22Rv1 (cell line): ENCODE measurements around the gene GRIN2B.

Experiments used
- H3K27ac ChIP-seq: fragments of 450-650 bp; 2 replicates; pipeline ENCODE4 v1.5.1; 2017
- ZFX ChIP-seq: fragments of 450-650 bp; IDR thresholded peaks from 2 replicates; pipeline ENCODE4 v1.6.1; 2017; ENCODE audit warnings: antibody characterized with exemption, borderline replicate concordance
- TF ChIP-seq, protein P1 (sequence below): fragments of 450-650 bp; IDR thresholded peaks from 2 replicates; pipeline ENCODE4 v1.5.1; 2017; ENCODE audit warnings: mild to moderate bottlenecking

The GRIN2B gene

DNA sequence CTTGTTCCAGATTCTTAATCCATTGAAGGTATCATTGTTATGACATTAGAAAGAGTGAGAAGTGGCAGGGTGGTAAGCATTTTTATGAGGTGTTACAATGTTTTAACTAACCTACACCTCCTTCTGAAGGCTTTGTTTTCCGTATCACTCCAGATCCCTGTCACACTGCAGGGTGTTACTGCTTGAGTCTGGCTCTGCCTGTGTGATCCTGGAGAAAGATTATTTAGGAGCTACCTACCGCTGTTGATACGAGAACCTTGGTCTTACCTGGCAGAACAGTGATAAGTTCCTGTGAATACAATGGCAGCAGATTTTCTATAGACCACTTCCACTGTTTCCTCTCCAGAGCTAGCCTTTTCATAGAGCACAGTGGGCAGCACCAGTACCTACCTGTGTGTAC is 36.2 kb downstream of the GRIN2B start:
- TF ChIP-seq ZFX, result no peak
- TF ChIP-seq, protein P1, sequence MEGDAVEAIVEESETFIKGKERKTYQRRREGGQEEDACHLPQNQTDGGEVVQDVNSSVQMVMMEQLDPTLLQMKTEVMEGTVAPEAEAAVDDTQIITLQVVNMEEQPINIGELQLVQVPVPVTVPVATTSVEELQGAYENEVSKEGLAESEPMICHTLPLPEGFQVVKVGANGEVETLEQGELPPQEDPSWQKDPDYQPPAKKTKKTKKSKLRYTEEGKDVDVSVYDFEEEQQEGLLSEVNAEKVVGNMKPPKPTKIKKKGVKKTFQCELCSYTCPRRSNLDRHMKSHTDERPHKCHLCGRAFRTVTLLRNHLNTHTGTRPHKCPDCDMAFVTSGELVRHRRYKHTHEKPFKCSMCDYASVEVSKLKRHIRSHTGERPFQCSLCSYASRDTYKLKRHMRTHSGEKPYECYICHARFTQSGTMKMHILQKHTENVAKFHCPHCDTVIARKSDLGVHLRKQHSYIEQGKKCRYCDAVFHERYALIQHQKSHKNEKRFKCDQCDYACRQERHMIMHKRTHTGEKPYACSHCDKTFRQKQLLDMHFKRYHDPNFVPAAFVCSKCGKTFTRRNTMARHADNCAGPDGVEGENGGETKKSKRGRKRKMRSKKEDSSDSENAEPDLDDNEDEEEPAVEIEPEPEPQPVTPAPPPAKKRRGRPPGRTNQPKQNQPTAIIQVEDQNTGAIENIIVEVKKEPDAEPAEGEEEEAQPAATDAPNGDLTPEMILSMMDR, result no peak
- no peak overlapping the region for H3K27ac ChIP-seq

DNA sequence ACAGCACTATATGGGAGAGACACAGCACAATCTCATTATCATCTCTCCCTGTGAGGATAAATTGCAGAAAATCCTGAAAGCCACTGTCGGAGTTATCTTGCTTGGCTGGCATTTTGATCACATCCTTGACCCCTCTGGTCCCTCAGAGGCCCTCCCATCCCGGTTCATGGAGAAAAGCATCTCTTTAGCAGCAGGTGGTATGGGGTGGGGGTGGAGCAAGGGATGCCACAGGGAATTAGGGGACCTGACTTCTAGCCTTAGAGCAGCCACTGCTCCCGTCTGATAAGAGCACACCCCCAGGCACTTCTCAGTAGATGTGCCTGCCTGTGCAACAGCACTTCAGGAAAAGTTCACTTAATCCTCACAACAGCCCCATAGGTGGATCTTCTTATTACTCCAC is 38.6 kb downstream of the GRIN2B start:
- H3K27ac ChIP-seq, result no peak overlapping the region
- TF ChIP-seq ZFX, result no peak
- TF ChIP-seq, protein P1, result no peak

DNA sequence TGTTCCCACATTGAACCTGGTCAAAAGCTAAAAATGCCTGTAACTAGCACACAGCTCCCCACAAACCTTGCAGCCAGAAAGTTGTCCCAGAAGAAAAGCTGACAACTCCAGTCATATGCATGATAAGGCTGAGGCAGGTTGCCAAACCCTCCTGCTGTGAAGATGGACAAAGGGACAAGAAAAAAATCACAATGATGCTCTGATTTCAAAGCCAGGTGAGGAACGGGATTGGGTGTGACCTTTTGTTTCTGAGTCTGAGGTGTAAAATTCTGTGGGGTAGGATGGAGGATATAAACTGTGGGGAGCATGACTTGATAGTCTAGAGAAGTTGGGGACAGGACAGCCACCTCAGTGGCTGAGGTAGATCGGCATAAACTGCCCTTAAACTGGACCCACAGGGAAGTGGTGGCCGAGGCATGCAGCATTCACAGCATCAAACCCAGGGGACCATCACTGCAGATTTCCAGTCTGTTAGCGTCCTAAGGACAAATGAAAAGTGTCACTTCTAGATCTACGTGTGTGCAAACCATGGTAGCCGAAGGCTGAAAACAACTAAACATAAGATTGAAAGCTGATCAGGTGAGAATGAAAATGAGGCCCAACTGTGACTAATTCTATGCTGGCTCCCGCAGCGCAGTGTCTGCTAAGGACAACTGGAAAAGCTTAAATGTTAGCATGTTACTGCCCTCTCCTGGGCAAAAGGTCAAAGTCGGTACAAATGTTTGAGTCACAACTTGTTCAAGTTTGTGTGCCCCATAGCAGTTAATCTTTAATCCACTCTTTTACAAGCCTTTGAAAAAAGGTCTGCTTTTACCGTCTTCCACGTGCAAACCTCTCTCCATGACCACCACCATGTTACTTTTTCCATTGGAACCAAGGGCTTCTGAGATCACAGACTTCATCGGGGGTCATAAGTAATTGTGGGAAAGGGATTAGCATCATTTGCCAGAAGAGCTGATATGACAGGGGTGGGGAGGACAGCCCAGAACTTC is 39.8 kb downstream of the GRIN2B start:
- TF ChIP-seq, protein P1, result peak; percentile 81
- no peak for TF ChIP-seq ZFX
- H3K27ac ChIP-seq, result no peak overlapping the region

DNA sequence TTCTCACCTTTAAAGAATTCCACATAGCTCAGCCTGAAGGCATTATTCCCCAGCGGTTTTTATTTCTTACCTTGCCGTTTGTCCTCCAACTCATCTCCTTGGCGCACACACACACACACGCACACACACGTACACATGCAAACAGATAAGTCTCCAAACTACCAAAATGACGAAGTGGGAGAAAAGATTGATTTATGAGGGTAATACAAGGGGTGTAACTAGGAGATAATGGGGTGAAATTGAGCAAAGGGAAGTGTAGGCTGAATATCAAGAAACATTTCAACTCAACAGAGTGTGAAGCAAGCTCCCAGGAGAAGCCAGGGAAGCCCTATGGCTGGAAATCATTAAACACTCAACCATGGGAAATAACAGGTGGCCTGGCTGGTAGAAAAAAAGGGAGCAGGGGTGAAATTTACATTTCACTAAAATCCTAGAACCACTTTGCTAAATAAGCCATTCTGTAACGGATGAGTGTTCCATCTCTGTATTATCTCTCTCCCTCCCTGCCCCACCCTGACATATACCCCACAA is 41.0 kb downstream of the GRIN2B start:
- no peak overlapping the region for H3K27ac ChIP-seq
- TF ChIP-seq, protein P1, result no peak
- no peak for TF ChIP-seq ZFX

DNA sequence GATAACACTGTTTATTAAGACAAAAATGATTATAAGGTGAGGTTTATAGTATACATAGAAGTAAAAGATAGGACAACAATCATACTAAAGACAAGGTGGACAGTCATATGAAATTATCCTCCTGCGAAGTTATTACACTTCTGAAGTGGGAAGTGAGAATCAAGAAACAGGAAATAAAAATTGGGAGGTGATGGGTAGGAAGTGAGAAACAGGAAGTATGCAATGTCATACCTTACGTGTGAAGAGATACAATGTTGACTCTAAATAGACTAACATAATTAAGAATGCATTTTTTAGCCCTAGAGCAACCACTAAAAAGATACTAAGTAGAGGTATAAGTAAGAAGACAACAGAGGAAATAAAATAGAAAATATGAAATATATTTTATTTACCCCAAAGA is 43.7 kb downstream of the GRIN2B start:
- no peak overlapping the region for H3K27ac ChIP-seq
- TF ChIP-seq, protein P1, result no peak
- no peak for TF ChIP-seq ZFX

DNA sequence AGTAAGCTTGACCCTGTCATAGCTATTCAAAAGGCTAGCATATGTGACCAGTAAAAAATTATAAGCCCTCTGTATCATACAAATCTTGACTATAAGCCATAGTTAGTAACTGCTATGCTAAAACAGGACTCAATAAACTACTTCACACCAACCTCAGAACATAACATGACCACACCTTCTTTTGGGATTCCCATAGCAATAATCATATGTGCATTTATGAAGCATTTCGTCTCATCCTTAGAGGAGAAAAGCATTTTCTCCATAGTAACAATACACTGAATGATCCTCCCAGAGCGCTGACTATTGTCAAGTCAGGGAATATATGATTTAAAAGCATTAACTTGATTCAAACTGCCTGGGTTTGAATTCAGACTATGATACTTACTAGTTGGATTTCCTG is 46.2 kb downstream of the GRIN2B start:
- no peak for TF ChIP-seq ZFX
- TF ChIP-seq, protein P1, result no peak
- H3K27ac ChIP-seq, result no peak overlapping the region
